HG03460 (cell line): ENCODE results near the gene HMGN2.
"Not testable (repeated sequence)": the region's sequence is repeated elsewhere in the genome, so short reads cannot be mapped to it uniquely, and the experiment has no call there.

Experiments used
- ATAC-seq: cut with Tn5 transposase; IDR thresholded peaks from one replicate; pipeline ENCODE4 v1.9.1; 2021; ENCODE audit not compliant: unreplicated experiment

HMGN2 gene

GRCh38 chr1:26476958-26477357 is 4.7 kb downstream of the HMGN2 start:
- ATAC-seq = no peak

GRCh38 chr1:26477446-26478152 is 5.4 kb downstream of the HMGN2 start:
- ATAC-seq = no peak

GRCh38 chr1:26478159-26478558 is 5.9 kb downstream of the HMGN2 start:
- ATAC-seq = no peak

- ATAC-seq = no peak
Observed at GRCh38 chr1:26478988-26479387, 6.7 kb downstream of the HMGN2 start.

GRCh38 chr1:26482921-26483320 is 10.7 kb downstream of the HMGN2 start:
- no peak for ATAC-seq

GRCh38 chr1:26483980-26484379 is 11.7 kb downstream of the HMGN2 start:
- no peak for ATAC-seq

- no peak for ATAC-seq
Observed at GRCh38 chr1:26490155-26490554, 17.9 kb downstream of the HMGN2 start.

- no peak for ATAC-seq
Observed at GRCh38 chr1:26493267-26493666, 21.0 kb downstream of the HMGN2 start.

GRCh38 chr1:26493938-26494337 is 21.7 kb downstream of the HMGN2 start:
- no peak for ATAC-seq

GRCh38 chr1:26496861-26497260 is 24.6 kb downstream of the HMGN2 start:
- no peak for ATAC-seq

GRCh38 chr1:26498894-26499293 is 26.7 kb downstream of the HMGN2 start:
- ATAC-seq = no peak

GRCh38 chr1:26500488-26501175 is 28.4 kb downstream of the HMGN2 start:
- ATAC-seq = peak; percentile 70

- ATAC-seq = not testable (repeated sequence)
Observed at GRCh38 chr1:26510711-26511110, 38.5 kb downstream of the HMGN2 start.

- not testable (repeated sequence) for ATAC-seq
Observed at GRCh38 chr1:26515836-26516235, 43.6 kb downstream of the HMGN2 start.

GRCh38 chr1:26516987-26517765 is 44.9 kb downstream of the HMGN2 start:
- ATAC-seq = no peak

- no peak for ATAC-seq
Observed at GRCh38 chr1:26517766-26518049, 45.5 kb downstream of the HMGN2 start.

GRCh38 chr1:26518355-26518754 is 46.1 kb downstream of the HMGN2 start:
- ATAC-seq = no peak

- no peak for ATAC-seq
Observed at GRCh38 chr1:26520339-26520738, 48.1 kb downstream of the HMGN2 start.

GRCh38 chr1:26521669-26522030 is 49.4 kb downstream of the HMGN2 start:
- ATAC-seq = no peak

GRCh38 chr1:26522073-26522472 is 49.8 kb downstream of the HMGN2 start:
- ATAC-seq = no peak

- no peak for ATAC-seq
Observed at GRCh38 chr1:26524181-26524580, 51.9 kb downstream of the HMGN2 start.
